Measurements from ENCODE around the gene SF3B3. TPM values are rescaled to one million over a fixed set of nuclear protein-coding genes. Genes with fewer than 3 reads are reported as not detected.

SF3B3 gene
- total RNA-seq, 1 donor from 2014 or later, result 379 TPM

DNA sequence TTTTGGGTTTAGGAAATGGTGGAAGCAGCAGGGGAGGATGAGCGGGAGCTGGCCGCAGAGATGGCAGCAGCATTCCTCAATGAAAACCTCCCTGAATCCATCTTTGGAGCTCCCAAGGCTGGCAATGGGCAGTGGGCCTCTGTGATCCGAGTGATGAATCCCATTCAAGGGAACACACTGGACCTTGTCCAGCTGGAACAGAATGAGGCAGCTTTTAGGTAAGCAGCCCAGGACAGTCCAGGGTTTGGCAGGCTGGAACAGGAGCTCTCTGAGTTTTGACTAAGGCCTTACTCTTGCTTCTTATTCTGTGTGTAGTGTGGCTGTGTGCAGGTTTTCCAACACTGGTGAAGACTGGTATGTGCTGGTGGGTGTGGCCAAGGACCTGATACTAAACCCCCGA lies 41.4 kb downstream of the SF3B3 start:
- Mint-ChIP-seq H3K4me1 (ENCODE audit: low read depth) (no peaks in the 10 kb centered on the region), H3K36me3 (ENCODE audit: insufficient read depth) (peaks cover 44% of the 10 kb centered on the region), H3K4me3 (ENCODE audit: low read depth) (no peak overlapping the region), H3K27ac (peak overlapping the region; percentile 84), H3K27me3 (no peaks in the 10 kb centered on the region), H3K9me3 (ENCODE audit: low read depth) (no peaks in the 10 kb centered on the region)
- TF ChIP-seq, protein P1, sequence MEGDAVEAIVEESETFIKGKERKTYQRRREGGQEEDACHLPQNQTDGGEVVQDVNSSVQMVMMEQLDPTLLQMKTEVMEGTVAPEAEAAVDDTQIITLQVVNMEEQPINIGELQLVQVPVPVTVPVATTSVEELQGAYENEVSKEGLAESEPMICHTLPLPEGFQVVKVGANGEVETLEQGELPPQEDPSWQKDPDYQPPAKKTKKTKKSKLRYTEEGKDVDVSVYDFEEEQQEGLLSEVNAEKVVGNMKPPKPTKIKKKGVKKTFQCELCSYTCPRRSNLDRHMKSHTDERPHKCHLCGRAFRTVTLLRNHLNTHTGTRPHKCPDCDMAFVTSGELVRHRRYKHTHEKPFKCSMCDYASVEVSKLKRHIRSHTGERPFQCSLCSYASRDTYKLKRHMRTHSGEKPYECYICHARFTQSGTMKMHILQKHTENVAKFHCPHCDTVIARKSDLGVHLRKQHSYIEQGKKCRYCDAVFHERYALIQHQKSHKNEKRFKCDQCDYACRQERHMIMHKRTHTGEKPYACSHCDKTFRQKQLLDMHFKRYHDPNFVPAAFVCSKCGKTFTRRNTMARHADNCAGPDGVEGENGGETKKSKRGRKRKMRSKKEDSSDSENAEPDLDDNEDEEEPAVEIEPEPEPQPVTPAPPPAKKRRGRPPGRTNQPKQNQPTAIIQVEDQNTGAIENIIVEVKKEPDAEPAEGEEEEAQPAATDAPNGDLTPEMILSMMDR (IDR thresholded peaks at IDR 0.05; ENCODE audit: unreplicated experiment), result no peak
- no peak for DNase-seq (ENCODE audit: low spot score, unreplicated experiment)

DNA sequence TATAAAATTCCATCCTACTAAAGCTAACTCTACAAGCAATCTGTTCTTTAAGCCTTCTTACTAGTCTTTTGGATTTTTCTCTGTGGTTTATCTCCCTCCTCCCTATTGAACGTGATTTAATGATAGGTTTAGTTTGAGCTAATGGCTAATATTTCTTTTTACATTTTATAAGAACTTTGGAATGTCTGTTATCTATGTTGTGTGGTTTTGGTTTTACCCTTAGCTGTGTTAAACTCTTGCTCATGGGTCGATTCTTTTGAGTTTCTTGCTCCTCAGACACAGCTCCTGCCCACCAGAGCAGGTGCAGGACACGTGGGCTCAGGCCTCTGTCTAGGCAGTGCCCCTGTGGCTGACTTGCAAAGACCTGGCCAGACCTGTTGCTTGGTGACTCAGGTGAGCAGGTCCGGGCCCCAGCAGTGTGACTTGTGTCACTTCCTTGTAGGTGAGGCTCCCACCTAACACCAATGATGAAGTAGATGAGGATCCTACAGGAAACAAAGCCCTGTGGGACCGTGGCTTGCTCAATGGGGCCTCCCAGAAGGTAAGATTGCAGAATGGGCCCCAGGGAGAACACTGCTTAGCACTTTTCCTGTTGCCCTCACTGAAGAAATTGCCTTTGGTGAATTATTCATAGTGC lies 45.1 kb downstream of the SF3B3 start:
- TF ChIP-seq, protein P1 (IDR thresholded peaks at IDR 0.05; ENCODE audit: unreplicated experiment), result no peak
- peaks cover 45% of the 10 kb centered on the region for H3K36me3 Mint-ChIP-seq (ENCODE audit: insufficient read depth)
- no peaks in the 10 kb centered on the region for H3K9me3 Mint-ChIP-seq (ENCODE audit: low read depth)
- H3K4me1 Mint-ChIP-seq (ENCODE audit: low read depth), result no peaks in the 10 kb centered on the region
- H3K27me3 Mint-ChIP-seq, result no peaks in the 10 kb centered on the region
- no peak overlapping the region for H3K27ac Mint-ChIP-seq
- DNase-seq (ENCODE audit: low spot score, unreplicated experiment), result no peak
- no peak overlapping the region for H3K4me3 Mint-ChIP-seq (ENCODE audit: low read depth)

DNA sequence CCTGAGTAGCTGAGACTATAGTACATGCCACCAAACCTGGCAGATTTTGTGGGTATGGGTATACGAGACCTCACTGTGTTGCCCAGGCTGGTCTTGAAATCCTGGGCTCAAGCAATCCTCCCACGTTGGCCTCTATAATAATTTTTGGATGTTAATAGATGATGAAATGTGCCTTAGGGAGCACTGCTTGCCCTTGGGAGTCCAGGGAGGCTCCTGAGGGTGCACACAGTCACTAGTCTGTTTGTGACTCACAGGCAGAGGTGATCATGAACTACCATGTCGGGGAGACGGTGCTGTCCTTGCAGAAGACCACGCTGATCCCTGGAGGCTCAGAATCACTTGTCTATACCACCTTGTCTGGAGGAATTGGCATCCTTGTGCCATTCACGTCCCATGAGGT lies 46.1 kb downstream of the SF3B3 start:
- Mint-ChIP-seq H3K4me1 (ENCODE audit: low read depth) (no peaks in the 10 kb centered on the region), H3K27ac (peak overlapping the region; percentile 56), H3K4me3 (ENCODE audit: low read depth) (no peak overlapping the region), H3K27me3 (no peaks in the 10 kb centered on the region), H3K9me3 (ENCODE audit: low read depth) (no peaks in the 10 kb centered on the region), H3K36me3 (ENCODE audit: insufficient read depth) (peaks cover 39% of the 10 kb centered on the region)
- no peak for DNase-seq (ENCODE audit: low spot score, unreplicated experiment)
- TF ChIP-seq, protein P1 (IDR thresholded peaks at IDR 0.05; ENCODE audit: unreplicated experiment), result no peak

DNA sequence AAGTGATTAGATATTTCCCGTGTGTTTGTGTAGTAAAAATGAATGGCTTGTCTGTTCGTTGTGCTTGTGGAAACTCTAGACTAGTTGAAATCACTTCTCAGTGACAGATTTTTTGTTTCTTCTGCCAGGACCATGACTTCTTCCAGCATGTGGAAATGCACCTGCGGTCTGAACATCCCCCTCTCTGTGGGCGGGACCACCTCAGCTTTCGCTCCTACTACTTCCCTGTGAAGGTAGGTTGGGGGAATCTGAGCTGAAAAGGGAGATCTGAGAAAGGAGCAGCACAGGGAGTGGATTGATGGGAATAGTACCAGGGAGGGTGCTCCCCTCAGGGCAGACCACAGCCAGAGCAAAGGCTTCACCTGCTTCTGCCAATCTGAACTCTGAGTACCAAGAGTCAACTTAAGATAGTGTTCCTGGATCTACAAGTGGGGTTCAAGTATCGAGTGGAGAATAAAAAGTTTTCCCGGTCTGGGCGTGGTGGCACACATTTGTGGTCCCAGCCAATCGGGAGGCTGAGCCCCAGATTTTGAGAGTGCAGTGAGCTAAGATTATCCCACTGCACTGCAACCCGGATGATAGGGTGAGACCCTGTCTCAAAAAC lies 47.5 kb downstream of the SF3B3 start:
- H3K27me3 Mint-ChIP-seq, result no peaks in the 10 kb centered on the region
- no peaks in the 10 kb centered on the region for H3K4me1 Mint-ChIP-seq (ENCODE audit: low read depth)
- H3K9me3 Mint-ChIP-seq (ENCODE audit: low read depth), result no peaks in the 10 kb centered on the region
- H3K4me3 Mint-ChIP-seq (ENCODE audit: low read depth), result no peak overlapping the region
- no peak overlapping the region for H3K27ac Mint-ChIP-seq
- DNase-seq (ENCODE audit: low spot score, unreplicated experiment), result no peak
- peaks cover 33% of the 10 kb centered on the region for H3K36me3 Mint-ChIP-seq (ENCODE audit: insufficient read depth)
- TF ChIP-seq, protein P1 (IDR thresholded peaks at IDR 0.05; ENCODE audit: unreplicated experiment), result no peak

DNA sequence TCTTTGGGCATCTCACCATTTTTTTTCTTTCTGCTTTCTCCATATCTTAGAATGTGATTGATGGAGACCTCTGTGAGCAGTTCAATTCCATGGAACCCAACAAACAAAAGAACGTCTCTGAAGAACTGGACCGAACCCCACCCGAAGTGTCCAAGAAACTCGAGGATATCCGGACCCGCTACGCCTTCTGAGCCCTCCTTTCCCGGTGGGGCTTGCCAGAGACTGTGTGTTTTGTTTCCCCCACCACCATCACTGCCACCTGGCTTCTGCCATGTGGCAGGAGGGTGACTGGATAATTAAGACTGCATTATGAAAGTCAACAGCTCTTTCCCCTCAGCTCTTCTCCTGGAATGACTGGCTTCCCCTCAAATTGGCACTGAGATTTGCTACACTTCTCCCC lies 48.0 kb downstream of the SF3B3 start:
- Mint-ChIP-seq H3K4me1 (ENCODE audit: low read depth) (no peaks in the 10 kb centered on the region), H3K36me3 (ENCODE audit: insufficient read depth) (peaks cover 33% of the 10 kb centered on the region), H3K27me3 (no peaks in the 10 kb centered on the region), H3K4me3 (ENCODE audit: low read depth) (no peak overlapping the region), H3K9me3 (ENCODE audit: low read depth) (no peaks in the 10 kb centered on the region), H3K27ac (no peak overlapping the region)
- TF ChIP-seq, protein P1 (IDR thresholded peaks at IDR 0.05; ENCODE audit: unreplicated experiment), result no peak
- DNase-seq (ENCODE audit: low spot score, unreplicated experiment), result no peak

Measured in progenitor cell of endocrine pancreas (in vitro differentiated cells).